HG03571 (cell line): ENCODE data around the gene ADD1.
A peak's percentile ranks its signal among the peaks of the same experiment; 100 is the strongest.
"Not testable (repeated sequence)": the region's sequence is repeated elsewhere in the genome, so short reads cannot be mapped to it uniquely, and the experiment has no call there.

Experiments
- ATAC-seq: cut with Tn5 transposase; IDR thresholded peaks from one replicate; pipeline ENCODE4 v1.9.1; 2021; ENCODE audit not compliant: unreplicated experiment

Gene ADD1

GRCh38 chr4:2932321-2932950 lies 88.8 kb downstream of the ADD1 start:
- no peak for ATAC-seq

GRCh38 chr4:2932951-2933565 lies 89.4 kb downstream of the ADD1 start:
- ATAC-seq, result no peak

- ATAC-seq, result no peak
Measured at GRCh38 chr4:2933566-2934076, 90.0 kb downstream of the ADD1 start.

GRCh38 chr4:2934077-2934812 lies 90.6 kb downstream of the ADD1 start:
- ATAC-seq, result no peak

- ATAC-seq, result peak; percentile 32
Measured at GRCh38 chr4:2934813-2935761, 91.4 kb downstream of the ADD1 start.

DNA sequence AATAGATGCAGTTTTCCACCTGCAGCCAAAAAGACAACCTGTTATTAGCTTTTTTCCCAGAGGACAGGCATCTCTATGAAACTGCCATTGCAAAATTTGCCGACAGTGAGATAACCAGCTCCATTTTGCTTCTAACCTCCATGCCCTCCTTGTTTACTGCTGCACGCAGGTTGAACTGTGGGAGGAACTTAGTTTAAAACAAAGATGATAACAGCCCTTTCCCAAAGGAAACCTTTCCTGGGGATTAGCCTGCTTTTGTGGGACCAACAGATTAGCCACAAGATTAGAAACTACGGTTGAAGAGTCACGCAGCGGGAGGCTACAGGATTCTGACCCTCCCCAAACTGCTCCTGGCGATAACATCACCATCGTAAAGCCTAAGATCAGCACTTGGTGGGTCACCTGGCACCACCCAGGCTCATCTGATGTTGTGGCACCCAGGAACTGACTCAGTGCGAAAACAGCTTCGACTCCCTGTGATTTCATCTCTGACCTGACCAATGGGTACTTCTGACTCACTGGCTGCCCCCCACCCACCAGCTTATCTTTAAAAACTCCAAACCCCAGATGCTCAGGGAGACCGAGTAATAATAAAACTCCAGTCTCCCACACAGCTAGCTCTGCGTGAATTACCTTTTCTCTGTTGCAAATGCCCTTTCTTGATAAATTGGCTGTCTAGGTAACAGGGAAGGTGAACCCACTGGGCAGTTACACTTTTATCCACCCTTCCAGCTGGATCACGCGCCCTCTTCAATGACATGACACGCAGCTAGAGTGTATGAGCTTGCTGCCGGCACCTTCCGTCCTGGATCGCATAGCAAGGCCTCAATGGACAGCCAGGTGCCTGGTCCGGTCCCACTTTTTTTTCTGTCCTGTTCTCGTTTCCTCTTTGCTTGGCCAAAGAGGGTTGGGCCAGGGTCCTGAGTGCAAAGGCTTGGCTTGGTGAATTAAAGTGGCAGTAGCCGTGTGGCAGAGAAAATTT lies 92.4 kb downstream of the ADD1 start:
- ATAC-seq, result no peak

GRCh38 chr4:2936773-2937145 lies 93.1 kb downstream of the ADD1 start:
- no peak for ATAC-seq

DNA sequence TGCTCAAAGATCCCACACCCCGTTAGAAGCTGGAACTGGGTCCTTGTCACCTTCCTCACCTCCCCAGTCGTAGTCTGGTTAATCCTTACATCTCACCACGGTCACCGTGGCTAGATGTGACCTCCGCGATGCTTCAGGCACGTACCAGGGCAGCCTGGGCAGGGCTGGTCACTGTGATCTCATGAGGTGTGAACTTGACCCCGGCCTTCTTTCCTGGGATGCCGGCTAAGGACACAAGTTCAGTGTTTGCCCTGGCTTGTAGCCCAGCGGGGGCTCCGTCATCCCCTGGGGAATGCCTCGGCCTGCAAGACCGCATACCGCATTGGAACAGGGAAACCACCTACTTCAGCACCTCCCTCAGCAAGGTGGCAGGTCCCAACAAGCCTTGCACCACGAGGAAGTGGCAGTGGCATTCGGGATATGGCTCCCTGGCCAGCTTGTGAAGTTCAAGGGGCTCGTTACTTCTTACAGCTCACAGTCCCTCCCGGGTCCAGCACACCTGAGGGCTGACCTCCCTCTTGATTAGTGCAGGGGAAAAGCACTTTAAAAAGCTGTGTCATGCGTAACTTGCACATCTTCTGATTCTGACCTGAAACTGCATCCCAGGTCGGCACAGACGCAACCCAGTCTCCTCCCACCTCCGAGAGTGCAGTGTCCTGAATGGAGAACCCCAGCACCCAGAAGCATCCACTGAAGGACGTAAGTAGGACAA lies 93.7 kb downstream of the ADD1 start:
- ATAC-seq, result no peak

- no peak for ATAC-seq
Measured at GRCh38 chr4:2937986-2938385, 94.3 kb downstream of the ADD1 start.

- not testable (repeated sequence) for ATAC-seq
Measured at GRCh38 chr4:2938411-2938810, 94.8 kb downstream of the ADD1 start.

GRCh38 chr4:2938906-2939305 lies 95.3 kb downstream of the ADD1 start:
- no peak for ATAC-seq

DNA sequence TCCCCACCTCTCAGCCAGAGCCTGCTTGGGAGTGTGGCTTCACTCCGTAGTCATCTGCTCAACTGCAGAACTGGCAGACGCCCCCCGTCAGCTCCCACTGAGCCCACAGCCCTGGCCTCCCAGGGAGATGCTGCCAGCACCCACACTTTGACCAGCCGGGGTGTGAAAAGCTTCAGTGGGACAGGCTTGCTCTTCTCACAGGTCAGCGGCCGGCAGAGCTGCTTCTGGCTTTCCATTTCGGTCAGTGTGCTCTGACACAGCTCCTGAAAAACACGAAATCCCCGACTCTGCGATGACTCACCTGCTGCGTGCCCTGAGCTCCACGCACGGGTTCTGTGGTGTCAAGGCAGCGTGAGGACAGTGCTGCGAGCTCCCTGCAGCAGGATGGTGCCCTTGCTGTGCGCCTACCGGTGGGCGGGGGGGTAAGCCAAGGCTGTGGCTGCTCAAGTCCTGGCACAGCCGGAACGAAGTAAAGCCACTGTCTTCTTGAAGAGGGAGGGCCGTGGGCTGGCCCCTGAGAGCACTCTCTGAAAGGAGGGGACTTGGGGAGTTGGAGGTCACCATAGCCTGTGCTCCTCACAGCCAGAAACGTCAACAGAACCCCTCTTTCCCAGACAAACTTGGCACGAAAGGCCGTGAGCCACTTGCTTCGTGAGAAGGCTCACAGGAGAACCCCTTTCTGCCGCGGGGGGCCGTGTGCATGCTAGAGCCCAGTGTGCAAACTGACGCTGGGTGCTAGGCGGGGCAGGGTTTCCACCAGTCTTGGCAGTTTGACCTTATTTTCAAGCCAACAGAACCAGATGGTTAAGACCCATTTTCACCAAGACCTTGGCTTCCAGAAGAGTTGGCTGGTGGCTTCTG lies 96.0 kb downstream of the ADD1 start:
- no peak for ATAC-seq

- ATAC-seq, result no peak
Measured at GRCh38 chr4:2940267-2941137, 96.9 kb downstream of the ADD1 start.

DNA sequence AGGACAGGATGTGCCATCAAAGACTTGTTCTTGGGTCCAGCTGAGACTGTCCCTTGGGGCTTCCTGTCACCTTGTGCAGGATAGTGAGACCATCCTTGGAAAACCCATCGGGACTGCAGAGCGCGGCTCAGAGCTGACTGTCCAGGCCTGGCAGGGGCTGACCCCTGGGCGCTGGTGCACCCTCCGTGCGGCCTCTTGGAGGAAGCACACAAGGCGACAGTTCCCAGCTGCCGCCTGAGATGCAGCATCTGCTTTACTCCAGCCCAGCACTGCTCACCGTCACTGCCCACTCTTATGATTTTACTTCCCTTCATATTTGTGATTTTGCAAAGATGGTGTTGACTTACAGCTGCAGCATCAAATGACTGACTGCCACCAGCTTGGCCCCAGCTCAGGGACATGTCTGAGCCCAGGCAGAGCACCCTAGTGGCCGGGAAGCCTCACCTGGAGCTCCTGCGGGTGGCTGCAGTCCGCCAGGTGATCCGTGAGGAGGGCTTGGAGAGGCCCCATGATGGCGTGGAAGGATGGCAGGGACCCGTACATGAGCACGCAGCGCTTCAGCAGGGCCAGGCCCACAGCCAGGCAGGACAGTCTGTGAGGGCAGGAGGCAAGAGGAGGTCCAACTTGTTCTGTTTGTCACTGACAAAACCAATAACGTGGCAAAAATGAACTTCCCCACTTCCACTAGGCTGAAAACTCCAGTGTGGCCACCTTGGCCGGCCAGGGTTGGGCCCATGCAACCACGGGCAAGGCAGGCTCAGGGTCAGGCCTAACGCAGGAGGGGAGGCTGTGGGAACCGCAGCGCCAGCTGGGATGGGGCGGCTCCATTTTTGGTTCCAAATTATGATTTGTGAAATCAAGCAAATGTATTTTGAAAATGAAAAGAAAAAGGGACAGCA lies 97.7 kb downstream of the ADD1 start:
- no peak for ATAC-seq

DNA sequence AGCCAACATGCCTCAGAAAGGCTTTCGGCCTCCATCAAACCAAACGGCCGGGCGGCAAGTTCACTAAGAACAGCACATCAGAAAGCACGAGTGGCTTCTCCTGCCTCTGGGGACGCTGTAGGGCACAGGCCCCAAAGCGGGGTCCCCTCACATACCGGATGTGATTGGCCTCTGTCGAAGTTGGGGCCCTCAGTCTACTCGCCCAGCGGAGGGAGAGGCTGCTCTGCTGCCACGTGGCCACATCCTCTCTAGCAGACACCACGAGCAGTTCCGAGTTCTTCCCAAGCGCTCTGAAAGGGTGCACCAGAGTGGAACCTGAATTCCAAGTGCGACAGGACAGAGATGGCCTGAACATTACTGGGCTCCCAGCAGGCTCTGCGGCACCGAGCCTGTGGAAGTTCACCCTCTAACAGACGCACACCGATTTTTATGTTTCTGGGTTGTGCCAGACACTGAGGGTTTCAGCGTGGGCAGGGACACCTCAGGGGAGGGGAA lies 98.4 kb downstream of the ADD1 start:
- no peak for ATAC-seq
